Trophoblast cell (in vitro differentiated cells and primary cell): ENCODE data around the gene VEPH1.

Experiments used
- DNase-seq, 2 donors: peaks; one replicate each; pipeline ENCODE4 v3.0.0-alpha.2; 2016
- H2AFZ ChIP-seq: 2 replicates; pipeline ENCODE4 v1.6.1; 2013; ENCODE audit warnings: low read length, moderate library complexity, mild to moderate bottlenecking; ENCODE audit not compliant: insufficient read depth, poor library complexity
- H2AK5ac ChIP-seq: 2 replicates; pipeline ENCODE4 v1.6.1; 2013; ENCODE audit warnings: mild to moderate bottlenecking, low read length
- H2BK120ac ChIP-seq: 2 replicates; pipeline ENCODE4 v1.6.1; 2013; ENCODE audit warnings: low read length, mild to moderate bottlenecking, moderate library complexity; ENCODE audit not compliant: insufficient read depth, poor library complexity
- H2BK12ac ChIP-seq: 2 replicates; pipeline ENCODE4 v1.6.1; 2013; ENCODE audit warnings: mild to moderate bottlenecking, low read length, moderate library complexity
- H2BK5ac ChIP-seq: 2 replicates; pipeline ENCODE4 v1.6.1; 2013; ENCODE audit warnings: low read length, low read depth, moderate library complexity, mild to moderate bottlenecking; ENCODE audit not compliant: poor library complexity
- H3K14ac ChIP-seq: 2 replicates; pipeline ENCODE4 v1.6.1; 2013; ENCODE audit warnings: mild to moderate bottlenecking, low read length
- H3K18ac ChIP-seq: 2 replicates; pipeline ENCODE4 v1.6.1; 2013; ENCODE audit warnings: mild to moderate bottlenecking, low read length
- H3K23ac ChIP-seq: 2 replicates; pipeline ENCODE4 v1.6.1; 2013; ENCODE audit warnings: low read length
- H3K27ac ChIP-seq: 2 replicates; pipeline ENCODE4 v1.5.1; 2013; ENCODE audit warnings: low read depth, mild to moderate bottlenecking, inconsistent platforms, low read length, moderate library complexity
- H3K27me3 ChIP-seq: 2 replicates; pipeline ENCODE4 v1.6.1; 2013; ENCODE audit warnings: inconsistent platforms, mild to moderate bottlenecking, low read length, moderate library complexity; ENCODE audit not compliant: insufficient read depth
- H3K36me3 ChIP-seq, 2 experiments: 1 replicate in 1 of 2; 2 replicates in 1 of 2; pipeline ENCODE4 v1.6.1; 2013; ENCODE audit warnings: low read length in 2 of 2, mild to moderate bottlenecking in 2 of 2, moderate library complexity in 1 of 2; ENCODE audit not compliant: insufficient read depth in 2 of 2, control insufficient read depth in 1 of 2
- H3K4ac ChIP-seq: 2 replicates; pipeline ENCODE4 v1.6.1; 2013; ENCODE audit warnings: low read depth, mild to moderate bottlenecking, low read length, moderate library complexity
- H3K4me1 ChIP-seq, 2 experiments: 1 replicate in 1 of 2; 2 replicates in 1 of 2; pipeline ENCODE4 v1.6.1; 2013; ENCODE audit warnings: low read length in 2 of 2, mild to moderate bottlenecking in 2 of 2, moderate library complexity in 1 of 2; ENCODE audit not compliant: insufficient read depth in 2 of 2, control insufficient read depth in 1 of 2
- H3K4me2 ChIP-seq: 2 replicates; pipeline ENCODE4 v1.6.1; 2013; ENCODE audit warnings: inconsistent platforms, mild to moderate bottlenecking, low read length, moderate library complexity
- H3K4me3 ChIP-seq: 2 replicates; pipeline ENCODE4 v1.5.1; 2013; ENCODE audit warnings: mild to moderate bottlenecking, low read depth, low read length, inconsistent platforms
- H3K79me1 ChIP-seq: one replicate; pipeline ENCODE4 v1.6.1; 2013; ENCODE audit warnings: low read length
- H3K79me2 ChIP-seq: 2 replicates; pipeline ENCODE4 v1.6.1; 2013; ENCODE audit warnings: low read length, mild to moderate bottlenecking; ENCODE audit not compliant: control insufficient read depth, insufficient read depth, poor library complexity
- H3K9ac ChIP-seq: 2 replicates; pipeline ENCODE4 v1.6.1; 2013; ENCODE audit warnings: mild to moderate bottlenecking, low read length
- H3K9me3 ChIP-seq: 2 replicates; pipeline ENCODE4 v1.6.1; 2013; ENCODE audit warnings: low read depth, mild to moderate bottlenecking, control low read depth, inconsistent platforms, low read length; ENCODE audit not compliant: insufficient read depth
- H4K12ac ChIP-seq: 2 replicates; pipeline ENCODE4 v1.6.1; 2013; ENCODE audit warnings: low read depth, mild to moderate bottlenecking, low read length, moderate library complexity
- H4K8ac ChIP-seq: 2 replicates; pipeline ENCODE4 v1.6.1; 2013; ENCODE audit warnings: low read depth, mild to moderate bottlenecking, low read length, moderate library complexity
- H4K91ac ChIP-seq: one replicate; pipeline ENCODE4 v1.6.1; 2013; ENCODE audit warnings: low read depth, mild to moderate bottlenecking, low read length, moderate library complexity
- WGBS: extraction: QIAGEN DNeasy Blood & Tissue Kit; methylation state at CpG from one replicate; pipeline ENCODE4 v1.1.7; 2013; ENCODE audit warnings: missing lambda C conversion rate; ENCODE audit not compliant: insufficient read length, insufficient coverage; ENCODE audit errors: extremely low coverage; 5-methylcytosine and 5-hydroxymethylcytosine counted together

Gene VEPH1

DNA sequence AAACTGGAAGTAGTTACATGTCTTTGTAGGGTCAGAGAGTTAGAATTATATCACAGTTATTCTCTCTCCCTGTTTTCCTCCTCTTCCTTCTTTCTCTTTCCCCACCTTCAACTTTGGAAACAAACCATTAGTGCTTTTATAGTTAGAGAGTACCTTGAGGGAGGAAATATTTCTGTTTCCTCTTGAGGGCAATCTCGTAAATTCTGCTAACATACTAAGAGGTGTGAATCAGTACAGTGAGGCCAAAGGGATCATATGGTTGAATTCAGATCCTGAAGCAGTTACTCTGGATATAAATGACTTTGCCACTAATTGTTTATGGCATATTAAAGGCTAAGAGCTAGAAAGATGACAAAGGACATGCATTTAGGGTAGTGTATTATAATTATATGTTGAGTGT lies 283.0 kb downstream of the VEPH1 start:
- H3K27me3 ChIP-seq: no peaks in the 10 kb centered on the region
- no peaks in the 10 kb centered on the region for H3K79me2 ChIP-seq
- H2AK5ac ChIP-seq: no peak overlapping the region
- no peak overlapping the region for H3K4ac ChIP-seq
- WGBS: no CpG with 5 or more reads among the region's 1 CpG
- no peak overlapping the region for H2BK12ac ChIP-seq
- H4K12ac ChIP-seq: no peak overlapping the region
- no peak overlapping the region for H3K4me3 ChIP-seq
- H3K36me3 ChIP-seq: no peaks in the 10 kb centered on the region
- no peak overlapping the region for H3K27ac ChIP-seq
- no peak overlapping the region for H2BK120ac ChIP-seq
- H3K9me3 ChIP-seq: no peaks in the 10 kb centered on the region
- H3K4me2 ChIP-seq: no peak overlapping the region
- H3K79me1 ChIP-seq: no peaks in the 10 kb centered on the region
- H3K18ac ChIP-seq: no peak overlapping the region
- no peaks in the 10 kb centered on the region for H3K4me1 ChIP-seq
- no peak overlapping the region for H3K9ac ChIP-seq
- H2AFZ ChIP-seq: no peak overlapping the region
- no peak overlapping the region for H4K8ac ChIP-seq
- no peak overlapping the region for H3K14ac ChIP-seq
- H4K91ac ChIP-seq: no peak overlapping the region
- H2BK5ac ChIP-seq: no peak overlapping the region
- H3K23ac ChIP-seq: no peak overlapping the region
- DNase-seq: no peak

DNA sequence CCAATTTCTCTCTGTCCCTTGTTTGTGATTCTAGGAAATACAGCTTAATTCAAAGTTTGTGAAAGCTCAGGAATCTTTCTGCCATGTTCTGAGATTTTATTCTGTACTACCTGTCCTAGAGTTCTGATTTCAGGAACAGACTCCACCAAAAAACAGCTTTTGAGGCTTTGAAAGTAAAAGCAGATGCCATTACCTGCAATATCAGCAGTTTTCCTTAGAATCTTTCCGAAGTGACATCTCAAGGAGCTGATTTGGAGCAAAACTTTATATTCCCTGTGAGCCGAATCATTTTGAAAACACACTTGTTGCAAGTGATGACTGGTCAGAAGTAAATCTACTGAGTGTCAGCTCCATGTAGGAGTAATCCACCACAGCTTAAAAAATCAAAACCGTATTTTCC lies 284.0 kb downstream of the VEPH1 start:
- H3K4me2 ChIP-seq: no peak overlapping the region
- no peaks in the 10 kb centered on the region for H3K79me1 ChIP-seq
- no peak overlapping the region for H4K91ac ChIP-seq
- no peaks in the 10 kb centered on the region for H3K79me2 ChIP-seq
- DNase-seq: no peak
- H3K36me3 ChIP-seq: no peaks in the 10 kb centered on the region
- H3K18ac ChIP-seq: no peak overlapping the region
- no peak overlapping the region for H3K14ac ChIP-seq
- H3K9ac ChIP-seq: no peak overlapping the region
- H4K8ac ChIP-seq: no peak overlapping the region
- H3K9me3 ChIP-seq: no peaks in the 10 kb centered on the region
- no CpG with 5 or more reads among the region's 3 CpGs for WGBS
- H3K23ac ChIP-seq: no peak overlapping the region
- no peak overlapping the region for H2AK5ac ChIP-seq
- H3K4me1 ChIP-seq: no peaks in the 10 kb centered on the region
- H2AFZ ChIP-seq: no peak overlapping the region
- H2BK120ac ChIP-seq: no peak overlapping the region
- no peak overlapping the region for H3K27ac ChIP-seq
- H4K12ac ChIP-seq: no peak overlapping the region
- H2BK5ac ChIP-seq: no peak overlapping the region
- H3K4ac ChIP-seq: no peak overlapping the region
- H2BK12ac ChIP-seq: no peak overlapping the region
- no peaks in the 10 kb centered on the region for H3K27me3 ChIP-seq
- H3K4me3 ChIP-seq: no peak overlapping the region
